Fibroblast of villous mesenchyme (primary cell): ENCODE data around the gene RUBCNL. TPM values are rescaled to one million over a fixed set of nuclear protein-coding genes. Genes with fewer than 3 reads are reported as not detected.
"Not testable (repeated sequence)": the region's sequence is repeated elsewhere in the genome, so short reads cannot be mapped to it uniquely, and the experiment has no call there.

Source experiments
- DNase-seq: peaks from one replicate; pipeline ENCODE4 v3.0.0-alpha.2; 2010; ENCODE audit warnings: low read depth
- H3K4me3 ChIP-seq: 2 replicates; pipeline ENCODE4 v1.5.1; 2011; ENCODE audit warnings: low read depth, mild to moderate bottlenecking, low read length
- CTCF ChIP-seq: IDR thresholded peaks from 2 replicates; pipeline ENCODE4 v1.5.1; 2012; ENCODE audit warnings: low read depth, mild to moderate bottlenecking, low read length; ENCODE audit not compliant: insufficient read depth
- total RNA-seq: library from RNA; depleted of rRNA; stranded (reverse); fragments of >200 nt; gene quantifications from 2 replicates; pipeline ENCODE4 v1.2.3, GENCODE V29; 2012

RUBCNL gene
- total RNA-seq, 1 donor = 0.43 TPM

- no peak for TF ChIP-seq CTCF
- no peak for DNase-seq
- no peak overlapping the region for H3K4me3 ChIP-seq
Observed at GRCh38 chr13:46374710-46375109, 12.3 kb downstream of the RUBCNL start.

- no peak for DNase-seq
- no peak overlapping the region for H3K4me3 ChIP-seq
- TF ChIP-seq CTCF = no peak
Observed at GRCh38 chr13:46373623-46374022, 13.4 kb downstream of the RUBCNL start.

- DNase-seq, H3K4me3 ChIP-seq: not testable (repeated sequence)
Observed at GRCh38 chr13:46372938-46373337, 14.1 kb downstream of the RUBCNL start.

GRCh38 chr13:46372071-46372470 lies 15.0 kb downstream of the RUBCNL start:
- DNase-seq = no peak
- no peak for TF ChIP-seq CTCF
- no peak overlapping the region for H3K4me3 ChIP-seq

GRCh38 chr13:46369506-46370277 lies 17.4 kb downstream of the RUBCNL start:
- DNase-seq = peak; percentile 81
- no peak overlapping the region for H3K4me3 ChIP-seq
- TF ChIP-seq CTCF = no peak

- DNase-seq = no peak
- TF ChIP-seq CTCF = no peak
- no peak overlapping the region for H3K4me3 ChIP-seq
Observed at GRCh38 chr13:46367617-46368327, 19.3 kb downstream of the RUBCNL start.

- TF ChIP-seq CTCF = no peak
- DNase-seq = no peak
- no peak overlapping the region for H3K4me3 ChIP-seq
Observed at GRCh38 chr13:46361276-46361934, 25.6 kb downstream of the RUBCNL start.
